Nephron progenitor cell (in vitro differentiated cells): ENCODE measurements around the gene NUMB.

Source experiments
- DNase-seq: peaks from one replicate; pipeline ENCODE4 v3.0.0; 2021
- H3K27ac Mint-ChIP-seq: 2 replicates; pipeline ENCODE4 v1.8.0; 2021; ENCODE audit warnings: mild to moderate bottlenecking, moderate library complexity, mixed read lengths
- H3K27me3 Mint-ChIP-seq: 2 replicates; pipeline ENCODE4 v1.8.0; 2021; ENCODE audit warnings: mild to moderate bottlenecking, low read depth, mixed read lengths; ENCODE audit not compliant: poor library complexity
- H3K36me3 Mint-ChIP-seq: 2 replicates; pipeline ENCODE4 v1.8.0; 2021; ENCODE audit warnings: low read depth, mixed read lengths
- H3K4me1 Mint-ChIP-seq: 2 replicates; pipeline ENCODE4 v1.8.0; 2021; ENCODE audit warnings: mixed read lengths
- H3K4me3 Mint-ChIP-seq: 2 replicates; pipeline ENCODE4 v1.8.0; 2021; ENCODE audit warnings: mild to moderate bottlenecking, moderate library complexity, mixed read lengths
- H3K9me3 Mint-ChIP-seq: 2 replicates; pipeline ENCODE4 v1.8.0; 2021; ENCODE audit warnings: mild to moderate bottlenecking, moderate library complexity, mixed read lengths
- CTCF ChIP-seq: fragments of 200-600 bp; sonication (generic); IDR thresholded peaks from 2 replicates; pipeline ENCODE4 v1.5.0; 2021; ENCODE audit warnings: antibody characterized with exemption

NUMB gene

GRCh38 chr14:73235531-73236155, 222.7 kb downstream of the NUMB start:
- Mint-ChIP-seq H3K4me1 (peaks cover 51% of the 10 kb centered on the region), H3K9me3 (no peaks in the 10 kb centered on the region), H3K4me3 (peak overlapping the region; percentile 52), H3K27ac (no peak overlapping the region), H3K27me3 (peaks cover 80% of the 10 kb centered on the region), H3K36me3 (no peaks in the 10 kb centered on the region)
- DNase-seq, result no peak
- no peak for TF ChIP-seq CTCF

DNA sequence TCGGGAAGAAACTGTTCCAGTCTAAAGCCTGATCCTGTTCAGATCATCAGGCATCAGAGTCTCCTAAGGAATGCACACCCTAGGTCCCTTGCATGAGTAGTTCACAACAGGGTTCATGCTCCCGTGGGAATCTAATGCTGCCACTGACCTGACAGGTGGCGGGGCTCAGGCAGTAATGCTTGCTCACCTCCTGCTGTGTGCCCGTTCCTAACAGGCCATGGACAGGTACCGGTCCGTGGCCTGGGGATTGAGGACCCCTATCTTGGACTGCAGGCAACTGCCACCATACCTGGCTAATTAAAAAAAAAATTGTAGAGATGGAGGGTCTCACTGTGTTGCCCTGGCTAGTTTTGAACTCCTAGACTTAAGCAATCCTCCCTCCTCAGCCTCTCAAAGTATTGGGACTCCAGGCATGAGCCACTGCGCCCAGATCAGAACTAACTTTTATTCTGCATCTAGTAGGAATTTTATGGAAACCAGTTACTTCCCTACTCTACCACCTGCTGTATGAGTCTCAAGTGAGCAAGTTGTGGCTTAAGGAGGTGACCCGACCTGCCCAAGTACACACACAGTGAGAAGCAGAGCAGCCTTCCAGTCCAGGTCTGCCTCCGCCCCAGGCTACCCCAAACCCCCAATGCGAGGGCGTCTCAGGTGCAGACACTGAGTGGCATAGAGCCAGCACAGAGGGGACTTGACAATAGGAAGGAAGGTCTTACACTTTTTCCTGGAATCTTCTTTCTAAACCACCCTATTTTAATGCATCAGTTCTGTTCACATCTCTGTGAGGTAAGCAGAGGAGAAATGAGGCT, 223.6 kb downstream of the NUMB start:
- no peak overlapping the region for H3K4me3 Mint-ChIP-seq
- no peak for TF ChIP-seq CTCF
- no peaks in the 10 kb centered on the region for H3K9me3 Mint-ChIP-seq
- DNase-seq, result no peak
- H3K4me1 Mint-ChIP-seq, result peaks cover 51% of the 10 kb centered on the region
- peaks cover 73% of the 10 kb centered on the region for H3K27me3 Mint-ChIP-seq
- no peak overlapping the region for H3K27ac Mint-ChIP-seq
- H3K36me3 Mint-ChIP-seq, result no peaks in the 10 kb centered on the region

DNA sequence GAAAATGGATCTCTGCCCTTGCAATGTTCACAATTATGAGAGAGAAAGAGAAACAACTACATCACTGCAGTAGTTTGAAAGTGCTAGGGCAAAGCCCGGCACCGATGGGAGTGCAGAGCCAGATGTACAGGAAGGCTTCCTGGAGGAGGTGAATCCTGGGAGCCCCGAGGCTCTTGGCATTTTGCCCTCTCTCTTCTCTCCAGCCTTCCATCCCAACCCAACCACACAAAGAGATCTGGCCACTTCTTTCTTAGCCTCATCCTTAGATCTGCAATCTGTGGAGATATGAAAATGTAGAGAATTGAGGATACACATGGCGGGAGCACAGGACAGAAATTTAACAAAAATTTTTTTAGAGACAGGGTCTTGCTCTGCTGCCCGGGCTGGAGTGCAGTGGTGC, 224.3 kb downstream of the NUMB start:
- DNase-seq, result no peak
- Mint-ChIP-seq H3K9me3 (no peaks in the 10 kb centered on the region), H3K4me1 (peaks cover 46% of the 10 kb centered on the region), H3K27ac (no peak overlapping the region), H3K27me3 (peaks cover 66% of the 10 kb centered on the region), H3K36me3 (no peaks in the 10 kb centered on the region), H3K4me3 (no peak overlapping the region)
- TF ChIP-seq CTCF, result no peak

DNA sequence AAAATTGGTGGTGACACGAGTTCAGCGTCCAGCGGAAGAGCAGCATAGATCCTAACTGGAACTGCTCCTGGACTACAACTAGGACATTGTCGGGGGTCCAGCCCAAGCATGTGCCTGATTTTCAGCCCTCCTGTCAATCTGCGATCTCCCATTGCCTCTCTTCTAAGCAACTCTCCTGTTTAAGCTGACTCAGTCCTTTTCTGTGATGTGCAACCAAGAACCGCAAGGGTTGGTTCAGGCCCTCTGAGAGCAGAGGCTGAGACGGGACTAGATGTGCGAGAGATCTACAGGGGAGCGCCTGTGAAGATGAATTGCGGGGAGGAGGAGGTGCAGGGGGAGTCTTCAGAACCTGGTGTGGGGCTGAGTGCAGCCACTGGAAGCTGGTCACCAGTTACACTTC, 224.8 kb downstream of the NUMB start:
- Mint-ChIP-seq H3K27ac (no peak overlapping the region), H3K36me3 (no peaks in the 10 kb centered on the region), H3K27me3 (peaks cover 61% of the 10 kb centered on the region), H3K4me1 (peaks cover 45% of the 10 kb centered on the region), H3K4me3 (no peak overlapping the region), H3K9me3 (no peaks in the 10 kb centered on the region)
- no peak for TF ChIP-seq CTCF
- no peak for DNase-seq

- H3K9me3 Mint-ChIP-seq, result no peaks in the 10 kb centered on the region
- H3K27ac Mint-ChIP-seq, result no peak overlapping the region
- no peak for DNase-seq
- TF ChIP-seq CTCF, result no peak
- no peaks in the 10 kb centered on the region for H3K36me3 Mint-ChIP-seq
- no peak overlapping the region for H3K4me3 Mint-ChIP-seq
- peaks cover 47% of the 10 kb centered on the region for H3K4me1 Mint-ChIP-seq
- H3K27me3 Mint-ChIP-seq, result peaks cover 56% of the 10 kb centered on the region
These were observed 225.4 kb downstream of the NUMB start for GRCh38 chr14:73232984-73233383.
